Glutamatergic neuron (in vitro differentiated cells): ENCODE data around the gene REELD1. TPM values are rescaled to one million over a fixed set of nuclear protein-coding genes. Genes with fewer than 3 reads are reported as not detected.

Experiments used
- DNase-seq: peaks from one replicate; pipeline ENCODE4 v3.0.0; 2022
- H3K27ac Mint-ChIP-seq: one replicate; pipeline ENCODE4 v1.8.0; 2020; ENCODE audit warnings: mild to moderate bottlenecking, mixed read lengths, inconsistent platforms; ENCODE audit not compliant: unreplicated experiment
- H3K27me3 Mint-ChIP-seq: one replicate; pipeline ENCODE4 v1.8.0; 2020; ENCODE audit warnings: mild to moderate bottlenecking, moderate library complexity, mixed read lengths, inconsistent platforms; ENCODE audit not compliant: unreplicated experiment
- H3K36me3 Mint-ChIP-seq: one replicate; pipeline ENCODE4 v1.8.0; 2020; ENCODE audit warnings: mild to moderate bottlenecking, mixed read lengths, inconsistent platforms; ENCODE audit not compliant: unreplicated experiment
- H3K4me1 Mint-ChIP-seq: one replicate; pipeline ENCODE4 v1.8.0; 2020; ENCODE audit warnings: mild to moderate bottlenecking, low read depth, mixed read lengths, inconsistent platforms; ENCODE audit not compliant: unreplicated experiment
- H3K4me3 Mint-ChIP-seq: one replicate; pipeline ENCODE4 v1.8.0; 2020; ENCODE audit warnings: mild to moderate bottlenecking, mixed read lengths, inconsistent platforms; ENCODE audit not compliant: unreplicated experiment
- H3K9me3 Mint-ChIP-seq: one replicate; pipeline ENCODE4 v1.8.0; 2020; ENCODE audit warnings: mild to moderate bottlenecking, moderate library complexity, mixed read lengths, inconsistent platforms; ENCODE audit not compliant: unreplicated experiment
- total RNA-seq: library from RNA; stranded (reverse); fragmentation: NEBNext Ultra II Directional; extraction: Animal tissue kit (Norgen Biotek cat#: 25700); gene quantifications from one replicate; pipeline ENCODE4 v1.2.1, GENCODE V29; 2021; ENCODE audit not compliant: unreplicated experiment
- TF ChIP-seq, protein P1 (sequence below): fragments of 200-600 bp; sonication (generic); IDR thresholded peaks from one replicate; pipeline ENCODE4 v1.5.0; 2021; ENCODE audit not compliant: partially characterized antibody, unreplicated experiment

The REELD1 gene
- total RNA-seq, 1 donor from 2014 or later, result not detected

DNA sequence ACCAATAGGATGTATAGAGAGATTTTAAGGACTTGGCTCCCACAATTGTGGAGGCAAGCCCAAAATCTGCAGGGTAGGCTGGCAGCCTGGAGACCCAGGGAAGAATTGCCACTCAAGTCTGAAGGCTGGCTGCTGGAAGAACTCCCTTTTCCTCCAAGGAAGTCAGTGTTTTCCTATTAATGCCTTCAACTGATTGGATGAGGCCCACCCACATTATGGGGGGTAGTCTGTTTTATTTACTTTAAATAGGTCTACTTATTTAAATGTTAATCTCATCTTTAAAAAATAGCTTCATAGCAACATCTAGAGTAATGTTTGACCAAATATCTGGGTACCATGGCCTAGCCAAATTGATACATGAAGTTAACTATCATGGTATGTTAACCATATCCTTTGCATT lies 20.1 kb upstream of the REELD1 start:
- no peak for DNase-seq
- Mint-ChIP-seq H3K27ac (no peak overlapping the region), H3K36me3 (no peaks in the 10 kb centered on the region), H3K4me3 (no peak overlapping the region), H3K27me3 (no peaks in the 10 kb centered on the region), H3K4me1 (peaks cover 7% of the 10 kb centered on the region), H3K9me3 (no peaks in the 10 kb centered on the region)
- TF ChIP-seq, protein P1, sequence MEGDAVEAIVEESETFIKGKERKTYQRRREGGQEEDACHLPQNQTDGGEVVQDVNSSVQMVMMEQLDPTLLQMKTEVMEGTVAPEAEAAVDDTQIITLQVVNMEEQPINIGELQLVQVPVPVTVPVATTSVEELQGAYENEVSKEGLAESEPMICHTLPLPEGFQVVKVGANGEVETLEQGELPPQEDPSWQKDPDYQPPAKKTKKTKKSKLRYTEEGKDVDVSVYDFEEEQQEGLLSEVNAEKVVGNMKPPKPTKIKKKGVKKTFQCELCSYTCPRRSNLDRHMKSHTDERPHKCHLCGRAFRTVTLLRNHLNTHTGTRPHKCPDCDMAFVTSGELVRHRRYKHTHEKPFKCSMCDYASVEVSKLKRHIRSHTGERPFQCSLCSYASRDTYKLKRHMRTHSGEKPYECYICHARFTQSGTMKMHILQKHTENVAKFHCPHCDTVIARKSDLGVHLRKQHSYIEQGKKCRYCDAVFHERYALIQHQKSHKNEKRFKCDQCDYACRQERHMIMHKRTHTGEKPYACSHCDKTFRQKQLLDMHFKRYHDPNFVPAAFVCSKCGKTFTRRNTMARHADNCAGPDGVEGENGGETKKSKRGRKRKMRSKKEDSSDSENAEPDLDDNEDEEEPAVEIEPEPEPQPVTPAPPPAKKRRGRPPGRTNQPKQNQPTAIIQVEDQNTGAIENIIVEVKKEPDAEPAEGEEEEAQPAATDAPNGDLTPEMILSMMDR, result no peak

DNA sequence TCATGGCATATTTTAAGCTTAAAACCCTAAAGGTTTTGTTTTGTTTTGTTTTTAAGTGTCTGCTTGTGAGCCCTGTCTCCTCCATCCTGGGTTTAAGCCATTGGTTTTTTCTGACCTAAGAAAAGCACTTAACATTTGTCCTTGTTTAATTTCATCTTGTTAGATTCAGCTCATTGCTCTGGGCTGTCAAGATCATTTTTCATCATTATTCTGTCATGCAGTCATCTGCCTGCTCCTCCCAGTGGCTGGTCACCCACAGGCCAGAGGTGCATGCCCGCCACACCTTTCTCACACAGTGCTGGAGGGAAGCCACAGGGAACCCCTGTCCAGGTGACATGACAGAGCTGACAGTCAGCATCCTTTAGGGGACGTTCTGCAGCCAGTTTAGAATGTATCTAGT lies 11.7 kb upstream of the REELD1 start:
- H3K27ac Mint-ChIP-seq, result no peak overlapping the region
- peaks cover 2% of the 10 kb centered on the region for H3K27me3 Mint-ChIP-seq
- no peaks in the 10 kb centered on the region for H3K9me3 Mint-ChIP-seq
- H3K36me3 Mint-ChIP-seq, result peaks cover 4% of the 10 kb centered on the region
- H3K4me1 Mint-ChIP-seq, result peaks cover 2% of the 10 kb centered on the region
- DNase-seq, result no peak
- H3K4me3 Mint-ChIP-seq, result no peak overlapping the region
- TF ChIP-seq, protein P1, result no peak

DNA sequence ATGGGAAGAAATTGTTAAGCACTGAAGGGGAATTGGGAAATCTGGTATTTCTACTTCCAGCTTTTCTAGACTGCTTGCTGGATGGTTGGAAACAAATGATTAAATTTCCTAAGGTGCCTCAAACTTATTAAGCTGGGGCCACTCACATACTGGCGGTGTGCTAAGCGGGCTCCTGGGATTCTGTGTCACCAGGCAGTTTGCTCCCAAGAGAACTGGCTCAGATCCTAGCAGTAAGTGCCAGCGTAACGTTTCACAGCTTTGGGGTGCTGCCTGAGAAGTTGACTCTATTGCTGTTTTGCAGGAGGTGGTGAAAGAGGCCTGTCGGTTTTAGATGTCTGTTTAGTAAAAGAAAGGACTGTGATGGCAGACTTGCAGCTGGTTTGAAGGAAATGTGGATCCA lies 6.9 kb upstream of the REELD1 start:
- Mint-ChIP-seq H3K4me3 (no peak overlapping the region), H3K36me3 (peaks cover 9% of the 10 kb centered on the region), H3K27ac (no peak overlapping the region), H3K4me1 (no peaks in the 10 kb centered on the region), H3K9me3 (no peaks in the 10 kb centered on the region), H3K27me3 (peaks cover 2% of the 10 kb centered on the region)
- TF ChIP-seq, protein P1, result no peak
- no peak for DNase-seq

DNA sequence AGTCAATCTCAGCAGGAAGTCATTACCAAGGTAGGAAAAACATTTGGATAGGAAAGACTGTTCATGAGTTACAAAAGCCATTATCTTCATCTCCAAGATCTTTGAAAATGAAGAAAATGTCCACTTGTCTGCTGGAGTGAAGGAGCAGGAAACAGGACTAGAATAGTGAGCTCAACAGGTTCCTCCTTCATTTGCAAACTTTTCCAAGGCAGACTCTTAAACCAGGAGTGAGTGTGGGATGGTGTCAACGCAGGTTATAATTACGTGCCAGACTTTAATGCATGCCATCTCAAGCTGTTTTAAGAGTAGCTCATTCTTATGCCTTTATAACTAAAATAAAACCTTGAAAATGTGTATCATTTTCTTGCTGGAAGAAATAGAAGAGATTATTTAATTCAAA lies 3.4 kb upstream of the REELD1 start:
- TF ChIP-seq, protein P1, result no peak
- Mint-ChIP-seq H3K27me3 (no peaks in the 10 kb centered on the region), H3K9me3 (no peaks in the 10 kb centered on the region), H3K27ac (no peak overlapping the region), H3K4me1 (no peaks in the 10 kb centered on the region), H3K36me3 (peaks cover 13% of the 10 kb centered on the region), H3K4me3 (no peak overlapping the region)
- DNase-seq, result no peak

DNA sequence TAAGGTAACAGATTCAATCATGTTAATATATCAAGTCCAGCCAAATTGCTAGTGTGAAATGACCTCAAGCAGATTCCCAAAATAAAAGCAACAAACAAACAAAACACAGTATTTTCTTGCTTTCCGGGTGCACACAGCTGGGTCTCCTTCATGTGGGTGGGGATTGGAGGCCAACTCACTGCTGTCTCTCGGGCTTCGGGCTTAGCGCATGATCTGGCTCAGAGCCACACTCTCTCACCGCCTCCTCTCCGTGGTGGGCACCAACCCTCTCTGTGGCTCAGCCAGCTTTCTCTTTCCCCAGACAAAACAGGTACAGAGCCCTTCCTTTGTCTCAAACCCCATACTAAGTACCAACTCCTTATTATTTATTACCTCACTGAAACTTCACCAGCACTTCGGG lies 2.9 kb upstream of the REELD1 start:
- Mint-ChIP-seq H3K27me3 (no peaks in the 10 kb centered on the region), H3K4me1 (no peaks in the 10 kb centered on the region), H3K9me3 (no peaks in the 10 kb centered on the region), H3K27ac (no peak overlapping the region), H3K36me3 (peaks cover 13% of the 10 kb centered on the region), H3K4me3 (no peak overlapping the region)
- no peak for DNase-seq
- TF ChIP-seq, protein P1, result no peak
